ENCODE measurements around the gene PRKAG3. TPM values are rescaled to one million over a fixed set of nuclear protein-coding genes. Genes with fewer than 3 reads are reported as not detected.

PRKAG3 gene
- total and polyA plus RNA-seq, 9 of the 15 experiments (the other 6 are each of a cell fraction or from before 2014, with no cell fraction given), result not detected

DNA sequence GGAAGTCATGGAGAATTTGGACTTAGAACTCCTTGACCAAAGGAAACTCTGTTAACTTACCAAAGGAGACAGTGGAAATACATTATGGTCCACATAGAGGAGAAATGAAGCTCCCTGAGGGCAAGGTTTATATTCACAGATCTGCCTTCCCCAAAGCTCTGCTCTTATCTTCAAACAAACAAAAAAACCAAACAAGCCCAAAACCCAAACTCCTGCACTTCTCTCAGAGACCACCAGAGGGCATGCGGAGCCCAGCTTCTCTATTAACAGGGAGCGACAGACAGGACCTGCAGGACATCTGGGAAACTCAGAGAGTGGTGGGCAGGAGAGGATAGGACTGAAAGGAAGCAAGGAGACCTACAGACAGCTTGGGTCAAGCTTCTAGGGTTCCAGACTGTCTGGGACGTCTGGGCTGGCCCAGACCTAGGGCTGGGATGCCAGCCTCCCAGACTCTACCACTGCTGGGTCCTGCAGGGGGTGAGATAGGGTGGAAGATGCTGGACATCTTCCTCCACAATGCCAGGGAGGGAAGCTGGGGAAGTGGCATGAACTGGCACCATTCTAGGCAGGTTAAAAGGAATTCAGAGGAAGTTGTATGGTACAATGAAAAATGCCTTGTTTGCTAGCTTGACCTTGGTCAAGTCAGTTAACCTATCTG, 45.1 kb upstream of the PRKAG3 start:
- peak; percentile 92 for FAIRE-seq
- ATAC-seq, result peak; percentile 76
- H3K27ac ChIP-seq (ENCODE audit: extremely low read depth, low read depth, low read length), result no peak overlapping the region
- H3K27me3 ChIP-seq (ENCODE audit: control insufficient read depth in 2 of 2, insufficient read depth in 2 of 2, low read length in 2 of 2), result peaks cover 0 to 33% of the 10 kb centered on the region in 2 experiments; a peak in 3 of 5 replicates
- peak; percentile 54 to 70 (median 57) for DNase-seq (ENCODE audit: extremely low read depth in 1 of 4, low spot score in 3 of 4)
- H3K9me1 ChIP-seq (ENCODE audit: control insufficient read depth, insufficient read depth, low read length), result no peaks in the 10 kb centered on the region
- CTCF ChIA-PET (ENCODE audit: low intra/inter-chr PET ratio), result interaction anchor here (0.6 to 1.3 kb wide), 5 partner anchors 21 to 243 kb away, joined by 3 to 5 read pairs (median 4); no protein-coding TSS in a partner anchor
- H3K4me3 ChIP-seq, result no peak overlapping the region
- no peaks in the 10 kb centered on the region for H3K79me2 ChIP-seq (ENCODE audit: control insufficient read depth, insufficient read depth, low read length)
- no TSS peak for BruUV-seq (replicated peaks)
- intact Hi-C loops (cut with micrococcal nuclease), result loop anchor here (1.0 to 5.0 kb wide), 2 partner anchors 22 to 101 kb away; no protein-coding TSS in a partner anchor
- H3K4me1 ChIP-seq (replicated peaks in 1 of 2; ENCODE audit: control insufficient read depth in 2 of 2, insufficient read depth in 2 of 2, low read length in 2 of 2), result peaks cover 0 to 15% of the 10 kb centered on the region in 2 experiments; a peak in 3 of 5 replicates
- no peak overlapping the region for H3K4me2 ChIP-seq (ENCODE audit: insufficient read depth, low read length)
- 0% methylated on average over 3 of the region's 3 CpGs for WGBS (ENCODE audit: insufficient coverage, low coverage, missing lambda C conversion rate)
- peaks cover 3% of the 10 kb centered on the region; the same call in 1 of the 2 replicates for H4K20me1 ChIP-seq (replicated peaks; ENCODE audit: control insufficient read depth, insufficient read depth, low read length)
- H2AFZ ChIP-seq (ENCODE audit: low read depth, low read length), result no peak overlapping the region
- H3K9me3 ChIP-seq (replicated peaks; ENCODE audit: control insufficient read depth, insufficient read depth, low read depth, low read length), result no peaks in the 10 kb centered on the region
- in situ Hi-C loops (cut with MboI), result no loop called here
- POLR2A ChIA-PET, result interaction anchor here (0.5 to 1.1 kb wide), 3 partner anchors 12 to 32 kb away, joined by 3 to 5 read pairs (median 4); no protein-coding TSS in a partner anchor
- no peaks in the 10 kb centered on the region for H3K36me3 ChIP-seq (ENCODE audit: control insufficient read depth, insufficient read depth, low read length)
- no peak overlapping the region for H3K9ac ChIP-seq (ENCODE audit: insufficient read depth in 1 of 2, low read depth in 2 of 2, low read length in 2 of 2)
- no peak for TF ChIP-seq HNRNPH1 (optimal IDR thresholded peaks at IDR 0.05; ENCODE audit: low read depth, low read length)
- TF ChIP-seq CXXC5 (CRISPR knock-in tag; IDR thresholded peaks at IDR 0.05), result no peak
- TF ChIP-seq, protein P1, sequence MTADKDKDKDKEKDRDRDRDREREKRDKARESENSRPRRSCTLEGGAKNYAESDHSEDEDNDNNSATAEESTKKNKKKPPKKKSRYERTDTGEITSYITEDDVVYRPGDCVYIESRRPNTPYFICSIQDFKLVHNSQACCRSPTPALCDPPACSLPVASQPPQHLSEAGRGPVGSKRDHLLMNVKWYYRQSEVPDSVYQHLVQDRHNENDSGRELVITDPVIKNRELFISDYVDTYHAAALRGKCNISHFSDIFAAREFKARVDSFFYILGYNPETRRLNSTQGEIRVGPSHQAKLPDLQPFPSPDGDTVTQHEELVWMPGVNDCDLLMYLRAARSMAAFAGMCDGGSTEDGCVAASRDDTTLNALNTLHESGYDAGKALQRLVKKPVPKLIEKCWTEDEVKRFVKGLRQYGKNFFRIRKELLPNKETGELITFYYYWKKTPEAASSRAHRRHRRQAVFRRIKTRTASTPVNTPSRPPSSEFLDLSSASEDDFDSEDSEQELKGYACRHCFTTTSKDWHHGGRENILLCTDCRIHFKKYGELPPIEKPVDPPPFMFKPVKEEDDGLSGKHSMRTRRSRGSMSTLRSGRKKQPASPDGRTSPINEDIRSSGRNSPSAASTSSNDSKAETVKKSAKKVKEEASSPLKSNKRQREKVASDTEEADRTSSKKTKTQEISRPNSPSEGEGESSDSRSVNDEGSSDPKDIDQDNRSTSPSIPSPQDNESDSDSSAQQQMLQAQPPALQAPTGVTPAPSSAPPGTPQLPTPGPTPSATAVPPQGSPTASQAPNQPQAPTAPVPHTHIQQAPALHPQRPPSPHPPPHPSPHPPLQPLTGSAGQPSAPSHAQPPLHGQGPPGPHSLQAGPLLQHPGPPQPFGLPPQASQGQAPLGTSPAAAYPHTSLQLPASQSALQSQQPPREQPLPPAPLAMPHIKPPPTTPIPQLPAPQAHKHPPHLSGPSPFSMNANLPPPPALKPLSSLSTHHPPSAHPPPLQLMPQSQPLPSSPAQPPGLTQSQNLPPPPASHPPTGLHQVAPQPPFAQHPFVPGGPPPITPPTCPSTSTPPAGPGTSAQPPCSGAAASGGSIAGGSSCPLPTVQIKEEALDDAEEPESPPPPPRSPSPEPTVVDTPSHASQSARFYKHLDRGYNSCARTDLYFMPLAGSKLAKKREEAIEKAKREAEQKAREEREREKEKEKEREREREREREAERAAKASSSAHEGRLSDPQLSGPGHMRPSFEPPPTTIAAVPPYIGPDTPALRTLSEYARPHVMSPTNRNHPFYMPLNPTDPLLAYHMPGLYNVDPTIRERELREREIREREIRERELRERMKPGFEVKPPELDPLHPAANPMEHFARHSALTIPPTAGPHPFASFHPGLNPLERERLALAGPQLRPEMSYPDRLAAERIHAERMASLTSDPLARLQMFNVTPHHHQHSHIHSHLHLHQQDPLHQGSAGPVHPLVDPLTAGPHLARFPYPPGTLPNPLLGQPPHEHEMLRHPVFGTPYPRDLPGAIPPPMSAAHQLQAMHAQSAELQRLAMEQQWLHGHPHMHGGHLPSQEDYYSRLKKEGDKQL (CRISPR knock-in tag; IDR thresholded peaks at IDR 0.05; ENCODE audit: borderline replicate concordance), result no peak
- peak in 1 of 2 experiments; percentile 47; a peak in 1 of 4 replicates for TF ChIP-seq FOXA3 (CRISPR knock-in tag; conservative IDR thresholded peaks at IDR 0.05 in 1 of 2, IDR thresholded peaks at IDR 0.05 in 1 of 2)
- TF ChIP-seq, protein P2, sequence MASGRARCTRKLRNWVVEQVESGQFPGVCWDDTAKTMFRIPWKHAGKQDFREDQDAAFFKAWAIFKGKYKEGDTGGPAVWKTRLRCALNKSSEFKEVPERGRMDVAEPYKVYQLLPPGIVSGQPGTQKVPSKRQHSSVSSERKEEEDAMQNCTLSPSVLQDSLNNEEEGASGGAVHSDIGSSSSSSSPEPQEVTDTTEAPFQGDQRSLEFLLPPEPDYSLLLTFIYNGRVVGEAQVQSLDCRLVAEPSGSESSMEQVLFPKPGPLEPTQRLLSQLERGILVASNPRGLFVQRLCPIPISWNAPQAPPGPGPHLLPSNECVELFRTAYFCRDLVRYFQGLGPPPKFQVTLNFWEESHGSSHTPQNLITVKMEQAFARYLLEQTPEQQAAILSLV (tag; IDR thresholded peaks at IDR 0.05), result no peak
- TF ChIP-seq TRIM24 (IDR thresholded peaks at IDR 0.05), result peak in 1 of 2 experiments; percentile 70; a peak in 1 of 4 replicates
- TF ChIP-seq C11orf30 (IDR thresholded peaks at IDR 0.05; ENCODE audit: low read depth), result no peak
- TF ChIP-seq ASH1L (IDR thresholded peaks at IDR 0.05; ENCODE audit: borderline replicate concordance, low read depth, partially characterized antibody), result no peak
- TF ChIP-seq HDAC1 (IDR thresholded peaks at IDR 0.05), result no peak
- no peak for TF ChIP-seq CSDE1 (IDR thresholded peaks at IDR 0.05)
- 0 out of 2 replicates have a peak, but pooled peaks have one; percentile 13 for TF ChIP-seq SOX6 (IDR thresholded peaks at IDR 0.05)
- no peak for TF ChIP-seq LCOR (CRISPR knock-in tag; IDR thresholded peaks at IDR 0.05)
- TF ChIP-seq, protein P3, sequence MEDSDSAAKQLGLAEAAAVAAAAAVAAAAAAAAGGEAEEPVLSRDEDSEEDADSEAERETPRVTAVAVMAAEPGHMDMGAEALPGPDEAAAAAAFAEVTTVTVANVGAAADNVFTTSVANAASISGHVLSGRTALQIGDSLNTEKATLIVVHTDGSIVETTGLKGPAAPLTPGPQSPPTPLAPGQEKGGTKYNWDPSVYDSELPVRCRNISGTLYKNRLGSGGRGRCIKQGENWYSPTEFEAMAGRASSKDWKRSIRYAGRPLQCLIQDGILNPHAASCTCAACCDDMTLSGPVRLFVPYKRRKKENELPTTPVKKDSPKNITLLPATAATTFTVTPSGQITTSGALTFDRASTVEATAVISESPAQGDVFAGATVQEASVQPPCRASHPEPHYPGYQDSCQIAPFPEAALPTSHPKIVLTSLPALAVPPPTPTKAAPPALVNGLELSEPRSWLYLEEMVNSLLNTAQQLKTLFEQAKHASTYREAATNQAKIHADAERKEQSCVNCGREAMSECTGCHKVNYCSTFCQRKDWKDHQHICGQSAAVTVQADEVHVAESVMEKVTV (CRISPR knock-in tag; IDR thresholded peaks at IDR 0.05), result 0 out of 2 replicates have a peak, but pooled peaks have one; percentile 48

All from K562 (cell line).